NCI-H2227 treated with DMSO at 0.1 percent for 48 hours (cell line): ENCODE results near the gene AOAH.
A peak's percentile ranks its signal among the peaks of the same experiment; 100 is the strongest.

Experiments used
- DNase-seq: peaks from one replicate; lab custom pipeline; 2025; lab: John Stamatoyannopoulos, UW

Gene AOAH

DNA sequence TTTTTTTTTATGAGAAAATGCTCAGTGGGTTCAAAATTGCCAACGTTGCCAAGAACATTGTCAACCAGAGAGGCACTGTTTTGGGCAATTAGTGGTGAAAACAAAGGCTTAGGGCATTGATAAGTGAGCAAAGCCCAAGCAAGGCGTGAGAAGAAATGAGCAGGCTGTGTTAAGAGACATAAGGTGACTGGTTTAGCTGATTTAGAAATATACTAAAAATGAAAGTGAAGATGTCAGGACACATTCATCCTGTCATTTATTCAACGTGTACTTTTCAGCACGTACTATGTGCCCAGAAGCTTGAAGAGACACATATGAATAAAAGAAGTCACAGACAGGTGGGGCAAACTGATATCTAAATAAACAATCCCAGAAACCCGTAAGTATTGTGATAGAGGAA lies 31.8 kb downstream of the AOAH start:
- DNase-seq = no peak

DNA sequence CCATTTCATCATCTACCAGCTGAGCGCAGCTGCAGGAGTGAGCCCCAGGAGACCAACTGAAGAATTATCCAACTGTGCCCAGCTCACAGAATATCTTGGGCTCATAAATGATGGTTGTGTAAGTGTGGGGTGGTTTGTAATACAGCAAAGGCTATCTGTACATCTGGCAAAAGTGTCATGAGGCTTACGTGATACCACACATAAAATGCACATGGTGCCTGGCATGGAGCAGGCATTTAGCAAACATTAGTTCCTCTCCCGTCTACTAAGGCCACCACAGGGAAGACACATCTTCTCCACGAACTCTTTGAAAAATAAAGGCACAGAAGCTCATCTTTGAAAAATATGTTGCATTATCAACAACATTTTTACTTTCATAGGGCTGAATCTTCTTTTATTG lies 32.3 kb downstream of the AOAH start:
- no peak for DNase-seq

DNA sequence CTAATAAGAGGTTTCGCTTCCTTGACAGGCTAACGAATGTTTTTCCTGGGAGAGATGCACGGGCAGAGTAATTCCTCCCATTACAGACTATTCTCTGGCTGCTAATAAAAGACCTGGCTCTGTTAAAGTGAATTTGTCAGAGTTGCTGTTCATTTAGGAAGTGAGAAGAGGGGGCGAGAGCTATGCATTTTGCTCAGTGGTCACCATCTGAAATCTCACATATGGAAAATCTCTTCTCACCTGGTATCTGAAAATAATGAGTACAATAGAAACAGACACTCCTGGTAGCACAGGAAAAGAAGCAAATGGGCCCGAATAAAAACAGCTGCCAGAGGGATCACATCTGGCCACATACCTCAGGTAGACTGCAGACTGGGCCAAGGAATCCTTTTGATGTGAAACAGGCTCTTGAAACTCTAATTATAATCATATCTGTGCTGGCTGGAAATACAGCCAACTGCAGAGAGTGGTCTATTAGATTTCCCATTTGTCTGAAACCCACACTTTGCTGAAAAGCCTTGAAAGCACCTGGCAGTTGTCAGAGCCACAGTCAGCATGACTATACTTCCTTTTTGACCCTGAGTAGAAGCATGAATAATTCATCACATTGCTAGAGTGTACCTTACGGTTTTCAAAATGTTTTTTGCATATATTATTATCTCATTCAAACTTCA lies 33.6 kb downstream of the AOAH start:
- DNase-seq = peak; percentile 12

DNA sequence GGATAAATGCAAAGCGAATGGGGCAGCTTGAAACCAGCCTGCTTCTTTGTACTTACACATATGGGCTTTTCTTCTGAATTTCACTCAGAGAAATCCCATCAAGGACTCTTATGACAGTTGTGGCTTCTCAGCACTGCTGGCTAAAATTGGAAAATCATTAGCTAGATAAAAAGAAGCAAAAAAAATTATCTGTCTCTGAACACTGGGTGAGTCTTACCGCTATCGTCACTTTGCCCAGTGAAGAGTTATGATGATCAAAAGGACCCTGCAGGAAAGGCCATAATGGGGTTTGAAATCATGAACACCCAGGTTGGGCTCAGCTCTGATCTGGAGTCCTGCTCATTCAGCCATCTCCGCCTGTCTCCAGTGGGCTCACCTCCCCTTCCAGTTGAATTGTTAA lies 34.3 kb downstream of the AOAH start:
- no peak for DNase-seq

DNA sequence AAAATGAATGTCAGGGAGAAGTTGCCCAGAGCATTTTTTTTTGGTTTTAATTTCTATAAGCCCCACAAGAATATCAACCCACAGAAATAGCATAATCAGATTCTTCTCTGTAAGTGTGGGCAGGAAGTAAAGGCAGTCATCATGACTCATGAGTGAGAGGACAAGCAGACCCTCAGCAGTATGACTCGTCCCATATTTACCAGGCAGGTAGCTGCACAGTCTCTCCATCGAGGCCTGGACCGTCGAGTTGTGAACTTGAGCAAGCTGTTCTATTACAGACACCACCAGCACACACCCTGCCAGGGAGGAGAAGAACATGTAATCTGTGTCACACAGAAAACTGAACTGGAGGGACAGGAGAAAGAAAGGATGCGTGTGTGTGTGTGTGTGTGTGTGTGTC lies 37.8 kb downstream of the AOAH start:
- DNase-seq = no peak

DNA sequence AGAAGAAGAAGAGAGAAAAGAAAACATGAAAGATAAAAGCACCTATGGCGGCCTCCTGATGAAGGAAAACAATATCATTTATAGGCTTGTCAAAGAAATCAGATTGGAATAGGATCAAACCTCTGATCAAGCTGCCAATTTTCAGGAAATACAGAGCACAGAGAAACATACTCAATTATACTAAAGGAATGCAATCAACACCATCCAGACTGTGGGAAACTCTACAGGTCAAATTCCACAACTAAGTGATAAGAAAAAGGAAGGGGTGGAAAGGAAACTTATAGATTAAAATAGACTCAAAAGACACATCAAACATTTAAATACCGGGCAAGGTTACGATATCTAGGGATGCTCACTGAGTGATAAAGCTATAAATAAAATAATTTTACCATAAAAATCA lies 39.3 kb downstream of the AOAH start:
- DNase-seq = no peak

DNA sequence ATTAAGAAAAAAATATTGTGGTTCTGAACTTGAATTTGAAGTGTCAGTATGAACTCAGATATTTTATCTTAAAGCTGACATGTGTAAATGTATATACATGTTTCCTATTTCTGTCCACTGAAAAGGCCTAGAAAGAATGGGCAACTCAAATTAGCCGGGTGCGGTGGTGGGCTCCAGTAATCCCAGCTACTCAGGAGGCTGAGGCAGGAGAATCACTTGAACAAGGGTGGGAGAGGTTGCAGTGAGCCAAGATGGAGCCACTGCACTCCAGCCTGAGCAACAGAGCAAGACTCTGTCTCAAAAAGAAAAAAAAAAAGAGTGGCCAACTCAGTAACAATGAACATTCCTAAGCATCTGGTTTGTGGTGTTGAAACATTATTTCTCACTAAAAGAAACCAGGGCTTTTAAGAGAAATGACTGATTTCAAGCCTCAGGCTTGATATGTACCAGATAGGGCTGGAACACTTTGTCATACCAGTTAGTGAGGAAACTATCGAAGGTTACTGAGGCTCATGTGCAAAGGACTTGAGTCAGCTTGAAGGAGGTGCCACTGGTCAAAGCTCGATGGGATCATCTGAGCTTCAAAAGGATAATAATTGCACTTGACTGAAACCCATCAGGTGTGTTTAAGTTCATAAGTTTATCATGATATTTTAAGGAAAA lies 40.5 kb downstream of the AOAH start:
- DNase-seq = no peak

DNA sequence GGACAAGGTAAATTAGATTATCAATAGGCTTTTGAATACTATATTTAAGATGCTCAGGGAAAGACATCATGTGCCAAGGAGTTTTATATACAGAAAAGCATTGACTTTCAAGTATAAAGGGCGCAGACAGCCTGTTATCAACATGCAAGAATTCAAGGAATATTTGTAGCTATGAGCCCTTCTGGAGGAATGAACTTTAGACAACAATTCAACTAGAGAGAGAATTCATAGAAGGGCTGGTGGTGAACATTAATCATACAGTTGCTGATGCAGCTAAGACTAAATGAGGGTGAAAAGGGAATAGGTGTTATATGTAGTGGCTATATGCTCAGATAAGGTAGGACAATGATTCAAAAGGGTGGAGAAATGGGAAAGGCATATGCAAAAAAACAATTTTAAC lies 41.2 kb downstream of the AOAH start:
- DNase-seq = no peak

DNA sequence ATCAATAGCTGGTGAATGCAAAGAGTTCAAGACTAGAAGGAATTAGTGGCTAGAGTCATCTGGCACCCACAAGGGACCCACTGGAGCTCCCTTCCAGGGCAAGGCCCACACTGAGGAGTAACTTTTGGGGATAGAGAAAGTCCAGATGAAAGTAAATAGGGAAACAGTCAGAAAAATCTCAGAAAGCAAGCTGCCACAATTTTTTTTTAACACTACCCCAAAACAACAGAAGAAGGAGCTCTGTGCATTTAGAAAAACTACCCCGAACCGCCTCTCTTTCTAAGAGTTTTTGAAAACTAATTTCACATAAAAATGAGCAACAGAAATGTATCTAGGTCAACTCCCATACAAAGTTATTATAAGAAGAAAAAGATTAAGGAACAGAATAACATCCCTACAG lies 42.2 kb downstream of the AOAH start:
- DNase-seq = no peak

DNA sequence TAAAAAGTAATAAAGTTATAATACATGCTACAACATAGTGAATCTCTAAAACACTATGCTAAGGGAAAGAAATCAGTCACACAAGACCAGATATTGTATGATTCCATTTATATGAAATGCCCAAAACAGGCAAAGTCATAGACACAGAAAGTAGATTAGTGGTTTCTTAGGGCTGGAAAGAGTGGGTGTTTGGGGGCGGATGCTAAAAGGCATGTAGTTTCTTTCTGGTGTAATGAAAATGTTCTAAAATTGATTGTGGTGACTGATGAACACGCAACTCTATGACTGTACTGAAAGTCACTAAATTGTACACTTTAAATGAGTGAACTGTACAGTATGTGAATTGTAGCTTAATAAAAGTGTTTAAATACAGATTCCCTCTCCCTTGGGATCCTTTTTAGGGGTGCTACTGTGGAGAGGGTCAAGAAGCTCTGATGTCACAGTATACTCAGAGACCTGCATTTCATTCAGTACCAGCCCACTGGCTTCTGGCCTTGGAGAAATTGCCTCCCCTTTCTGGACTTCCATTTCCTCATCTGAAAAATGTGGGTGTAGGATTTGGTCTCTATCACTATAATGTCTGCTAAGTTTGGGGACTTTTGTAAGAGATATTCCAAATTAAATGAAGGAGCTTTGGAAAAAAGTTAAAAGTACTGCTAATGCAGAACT lies 46.4 kb downstream of the AOAH start:
- no peak for DNase-seq

DNA sequence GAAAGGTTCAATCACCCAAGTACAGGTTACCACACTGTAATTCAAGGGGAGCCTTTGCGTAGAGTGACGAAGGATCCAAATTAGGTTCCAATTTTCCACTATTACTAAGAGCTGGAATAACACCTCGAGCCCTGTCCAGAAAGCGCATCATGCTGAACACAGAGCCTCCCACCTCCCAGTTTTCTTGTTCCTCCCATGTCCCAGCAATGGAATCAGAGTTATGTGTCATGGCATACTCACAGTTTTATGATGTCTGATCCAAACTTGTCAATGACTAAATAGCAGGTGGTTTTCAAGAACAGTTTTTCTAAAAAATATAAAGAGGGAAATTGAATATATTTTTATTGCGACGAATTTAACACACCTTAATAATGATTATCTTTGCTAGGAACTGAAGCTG lies 50.6 kb downstream of the AOAH start:
- no peak for DNase-seq

DNA sequence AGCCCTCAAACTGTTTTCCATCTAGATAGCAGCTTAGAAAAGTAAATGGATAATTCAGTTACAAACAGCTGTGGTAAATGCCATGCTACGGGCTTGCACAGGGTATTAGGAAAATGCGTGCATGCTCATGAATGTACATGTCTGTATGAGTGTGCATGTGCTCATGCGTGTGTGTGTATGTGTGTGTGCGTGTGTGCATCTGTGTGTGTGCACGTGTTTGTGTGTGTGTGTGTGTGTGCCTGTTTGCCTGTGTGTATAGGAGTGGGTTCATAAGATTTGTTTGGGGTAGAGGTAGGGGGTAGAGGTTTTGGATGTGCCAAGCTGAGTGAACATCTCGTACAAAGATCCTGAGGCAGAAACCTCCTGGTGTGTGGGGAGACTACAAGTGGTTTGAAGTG lies 52.9 kb downstream of the AOAH start:
- DNase-seq = no peak

DNA sequence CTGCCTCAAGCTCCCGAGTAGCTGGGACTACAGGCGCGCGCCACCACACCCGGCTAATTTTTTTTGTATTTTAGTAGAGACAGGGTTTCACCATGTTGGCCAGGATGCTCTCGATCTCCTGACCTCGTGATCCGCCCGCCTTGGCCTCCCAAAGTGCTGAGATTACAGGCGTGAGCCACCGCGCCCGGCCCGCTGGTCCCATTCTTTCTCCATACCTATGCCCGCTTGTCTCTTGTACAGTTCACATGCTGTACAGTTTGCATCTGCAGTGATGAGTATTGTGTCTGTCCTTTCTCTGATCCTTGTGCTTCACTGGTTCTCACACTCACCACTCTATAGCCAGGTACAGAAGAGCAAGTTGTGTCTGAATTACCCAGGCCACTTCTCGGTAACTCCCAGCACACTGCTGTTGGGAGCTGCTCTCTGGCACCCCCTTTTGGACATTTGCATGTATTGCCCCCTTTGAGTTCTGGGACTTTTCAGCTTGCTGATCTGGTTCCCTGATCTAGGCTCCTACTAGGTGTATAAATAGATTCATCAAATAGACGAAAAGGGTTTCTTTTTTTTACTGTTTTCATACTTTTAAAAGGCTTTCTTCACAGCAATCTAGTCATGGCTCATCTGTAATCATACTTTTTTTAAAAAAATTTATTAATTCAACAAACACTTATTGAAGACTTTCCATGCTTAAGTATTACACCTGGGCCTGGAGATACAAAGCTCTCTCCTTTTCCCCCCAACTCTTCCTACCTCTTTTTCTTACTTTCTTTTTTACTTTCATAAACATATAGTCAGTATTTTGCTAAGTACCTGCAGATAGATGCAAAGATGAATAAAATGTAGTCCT lies 53.5 kb downstream of the AOAH start:
- peak; percentile 10 for DNase-seq

DNA sequence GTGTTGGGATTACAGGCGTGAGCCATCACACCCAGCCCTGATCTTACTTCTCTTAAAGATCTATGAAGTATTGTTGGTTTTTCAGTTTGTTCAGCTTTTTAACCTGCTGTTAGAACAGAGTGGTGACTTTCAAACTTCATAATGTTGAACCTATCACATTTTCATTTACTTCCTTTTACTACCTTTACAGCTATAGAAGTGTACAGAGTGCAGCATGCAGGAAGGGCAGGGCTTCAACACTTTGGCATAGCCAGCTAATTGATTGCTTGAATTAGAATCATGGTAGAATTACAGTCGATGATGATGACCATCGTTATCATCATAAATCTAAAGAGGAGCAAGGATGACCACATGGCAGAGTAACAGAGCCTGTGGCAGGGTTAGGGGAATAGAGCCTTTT lies 55.5 kb downstream of the AOAH start:
- DNase-seq = no peak

DNA sequence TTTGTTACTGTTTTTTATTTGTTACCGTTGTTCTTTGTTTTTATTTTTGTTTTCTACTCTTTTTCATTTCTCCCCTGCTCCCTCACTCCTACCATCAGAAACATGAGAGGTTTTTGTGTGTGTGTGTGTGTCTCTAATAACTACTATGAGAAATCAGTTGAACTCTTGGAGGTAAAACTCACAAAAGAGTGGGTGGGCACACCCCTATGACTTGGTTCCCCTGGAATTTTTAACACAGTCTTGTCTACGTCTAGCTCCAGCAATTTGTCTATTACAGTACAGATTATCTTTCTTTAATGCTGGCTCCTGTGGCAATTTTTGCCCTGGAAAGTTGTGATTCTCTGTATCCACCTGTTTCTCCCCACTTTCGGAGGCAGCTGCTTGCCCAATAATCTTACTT lies 56.2 kb downstream of the AOAH start:
- no peak for DNase-seq

DNA sequence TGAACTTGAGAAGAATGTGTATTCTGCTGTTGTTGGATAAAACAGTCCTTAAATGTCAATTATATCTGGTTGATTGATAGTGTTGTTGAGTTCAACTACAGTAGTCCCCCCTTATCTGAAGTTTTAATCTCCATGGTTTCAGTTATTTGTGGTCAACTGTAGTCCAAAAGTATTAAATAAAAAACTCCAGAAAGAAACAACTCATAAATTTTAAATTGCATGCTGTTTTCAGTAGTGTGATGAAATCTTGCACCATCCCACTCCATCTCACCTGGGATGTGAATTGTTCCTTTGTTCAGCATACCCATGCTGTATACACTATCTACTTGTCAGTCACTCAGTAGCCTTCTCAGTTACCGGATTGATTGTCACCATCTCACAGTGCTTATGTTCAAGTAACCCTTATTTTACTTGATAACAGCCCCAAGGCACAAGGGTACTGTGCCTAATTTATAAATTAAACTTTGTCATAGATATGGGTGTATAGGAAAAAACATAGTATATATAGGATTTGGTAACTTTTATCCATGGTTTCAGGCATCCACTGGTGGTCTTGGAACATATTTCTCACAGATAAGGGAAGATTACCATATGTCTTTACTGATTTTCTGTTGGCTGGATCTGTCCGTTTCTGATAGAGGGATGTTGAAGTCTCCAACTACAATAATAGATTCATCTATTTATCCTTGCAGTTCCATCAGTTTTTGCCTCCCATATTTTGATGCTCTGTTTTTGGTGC lies 57.1 kb downstream of the AOAH start:
- DNase-seq = no peak

DNA sequence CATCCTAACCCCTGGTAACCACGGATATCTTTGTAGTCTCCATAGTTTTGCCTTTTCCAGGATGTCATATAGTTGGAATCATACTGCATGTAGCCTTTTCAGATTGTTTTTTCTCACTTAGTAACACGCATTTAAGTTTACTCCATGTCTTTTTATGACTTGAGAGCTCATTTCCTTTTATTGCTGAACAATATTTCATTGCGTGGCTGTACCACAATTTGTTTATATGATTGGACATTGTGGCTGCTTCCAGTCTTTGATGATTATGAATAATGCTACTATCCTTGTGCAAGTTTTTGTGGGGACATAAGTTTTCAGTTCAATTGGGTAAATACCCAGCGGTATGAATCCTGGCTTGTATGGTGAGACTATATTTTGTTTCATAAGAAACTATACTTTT lies 60.8 kb downstream of the AOAH start:
- no peak for DNase-seq

DNA sequence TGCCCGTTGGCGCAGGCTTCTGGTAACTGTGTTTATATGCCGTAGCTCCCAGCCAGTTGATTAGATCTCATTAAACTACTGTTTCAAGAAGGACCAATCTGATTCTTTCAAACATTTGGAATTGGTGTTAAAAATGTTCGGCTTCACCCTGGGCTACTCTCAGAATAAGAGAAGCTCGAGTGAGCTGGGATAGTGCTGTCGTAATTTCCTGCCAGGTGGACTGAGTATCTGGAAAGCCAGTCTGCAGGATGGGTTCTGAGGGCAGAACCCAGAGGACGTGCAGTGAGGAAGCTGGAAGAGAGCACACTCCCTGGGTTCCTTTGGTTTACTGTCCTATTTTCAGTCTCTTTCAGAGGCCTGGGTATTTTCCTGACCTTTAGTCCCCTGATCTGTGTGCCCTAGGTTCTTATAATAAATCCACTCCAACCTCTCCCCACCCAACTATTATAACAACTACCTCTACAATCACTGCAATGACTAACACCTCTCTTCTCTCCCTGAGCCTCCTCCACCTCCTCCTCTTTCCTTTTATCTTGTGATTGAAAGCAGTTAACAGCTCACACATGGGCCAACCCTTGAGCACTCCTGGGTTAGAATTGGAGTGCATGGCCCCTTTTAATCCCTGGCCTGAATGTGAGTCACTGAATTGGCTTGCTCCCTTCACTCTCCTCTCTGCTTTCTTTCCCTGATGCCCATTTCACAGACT lies 63.0 kb downstream of the AOAH start:
- DNase-seq = peak; percentile 37

DNA sequence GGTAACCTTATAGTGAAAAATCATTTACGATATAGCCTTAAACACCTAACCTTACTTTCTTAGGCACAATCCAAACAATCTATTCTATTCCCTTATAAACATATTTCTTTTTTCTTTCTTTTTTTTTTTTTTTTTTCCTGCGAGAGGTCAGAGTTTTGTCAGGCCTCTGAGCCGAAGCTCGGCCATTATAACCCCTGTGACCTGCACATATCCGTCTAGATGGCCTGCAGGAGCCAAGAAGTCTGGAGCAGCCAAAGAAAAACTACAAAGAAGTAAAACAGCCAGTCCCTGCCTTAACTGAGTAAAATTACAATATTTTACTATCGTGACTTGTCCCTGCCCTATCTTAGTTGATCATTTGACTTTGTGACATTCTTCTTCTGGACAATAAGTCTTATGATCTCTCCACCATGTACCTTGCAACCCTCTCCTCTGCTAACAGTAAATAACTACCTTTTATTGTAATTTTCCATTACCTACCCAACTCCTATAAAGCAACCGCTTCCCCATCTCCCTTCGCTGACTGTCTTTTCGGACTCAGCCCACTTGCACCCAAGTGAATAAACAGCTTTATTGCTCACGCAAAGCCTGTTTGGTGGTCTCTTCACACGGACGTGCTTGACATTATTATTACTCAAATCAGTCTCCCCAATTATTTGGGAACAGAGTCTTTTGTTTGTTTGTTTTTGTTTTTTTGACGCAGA lies 64.5 kb downstream of the AOAH start:
- DNase-seq = no peak

DNA sequence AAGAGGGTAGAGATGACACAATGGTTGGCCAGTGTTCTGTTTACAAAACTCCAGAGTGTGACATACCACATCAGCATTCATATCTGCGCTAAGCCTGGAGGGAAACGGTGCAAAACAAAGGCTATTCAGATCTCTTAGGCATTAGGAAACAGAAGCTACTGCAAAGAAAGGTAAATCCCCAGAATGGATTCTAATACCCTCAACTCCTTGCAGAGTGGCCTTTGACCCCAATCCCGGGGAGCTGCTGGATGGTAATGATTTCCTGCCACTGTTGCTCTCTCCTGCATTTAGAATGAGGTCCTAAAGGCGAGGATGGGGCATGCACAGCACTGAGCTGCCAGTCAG lies 65.2 kb downstream of the AOAH start:
- peak; percentile 10 for DNase-seq
